ENCODE results near the gene FBXL13.
"Not testable (repeated sequence)": the region's sequence is repeated elsewhere in the genome, so short reads cannot be mapped to it uniquely, and the experiment has no call there.

FBXL13 gene

GRCh38 chr7:102838572-102839101, 236.0 kb downstream of the FBXL13 start:
- not testable (repeated sequence) for ATAC-seq (replicated peaks; ENCODE audit: extremely low read depth, poor library complexity, severe bottlenecking); H3K4me1 Mint-ChIP-seq; H3K27me3 Mint-ChIP-seq; H3K9me3 Mint-ChIP-seq; H3K4me3 Mint-ChIP-seq; H3K36me3 Mint-ChIP-seq (ENCODE audit: insufficient read depth); DNase-seq (ENCODE audit: low spot score in 2 of 2); H3K27ac Mint-ChIP-seq (ENCODE audit: low read depth)

GRCh38 chr7:102837802-102838201, 236.8 kb downstream of the FBXL13 start:
- DNase-seq (ENCODE audit: low spot score in 2 of 2): no peak
- Mint-ChIP-seq H3K27me3 (no peaks in the 10 kb centered on the region), H3K9me3 (no peaks in the 10 kb centered on the region), H3K27ac (ENCODE audit: low read depth) (no peak overlapping the region), H3K4me1 (no peaks in the 10 kb centered on the region), H3K36me3 (ENCODE audit: insufficient read depth) (no peaks in the 10 kb centered on the region), H3K4me3 (no peak overlapping the region)
- ATAC-seq (replicated peaks; ENCODE audit: extremely low read depth, poor library complexity, severe bottlenecking): no peak

DNA sequence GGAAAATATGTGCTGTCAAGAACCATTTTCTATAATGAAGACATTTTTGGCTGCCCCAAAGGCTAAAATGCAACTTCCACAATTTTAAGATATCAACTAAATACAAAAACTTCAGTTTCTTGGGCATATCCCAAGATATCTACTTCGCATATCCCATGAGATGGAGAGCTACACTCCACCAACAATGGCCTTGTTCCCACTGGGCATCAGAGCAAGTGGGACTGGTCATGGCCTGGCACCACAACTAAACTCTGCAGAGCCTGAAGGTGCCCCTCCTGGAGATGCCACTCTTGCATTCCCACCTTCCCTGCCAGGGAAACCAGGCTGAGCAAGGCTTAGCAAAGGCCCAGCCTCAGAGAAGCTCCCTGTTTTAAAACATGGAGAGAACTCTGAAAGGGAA, 237.6 kb downstream of the FBXL13 start:
- no peak overlapping the region for H3K4me3 Mint-ChIP-seq
- ATAC-seq (replicated peaks; ENCODE audit: extremely low read depth, poor library complexity, severe bottlenecking): no peak
- H3K27ac Mint-ChIP-seq (ENCODE audit: low read depth): no peak overlapping the region
- H3K27me3 Mint-ChIP-seq: no peaks in the 10 kb centered on the region
- no peak for DNase-seq (ENCODE audit: low spot score in 2 of 2)
- H3K4me1 Mint-ChIP-seq: no peaks in the 10 kb centered on the region
- no peaks in the 10 kb centered on the region for H3K9me3 Mint-ChIP-seq
- H3K36me3 Mint-ChIP-seq (ENCODE audit: insufficient read depth): no peaks in the 10 kb centered on the region

DNA sequence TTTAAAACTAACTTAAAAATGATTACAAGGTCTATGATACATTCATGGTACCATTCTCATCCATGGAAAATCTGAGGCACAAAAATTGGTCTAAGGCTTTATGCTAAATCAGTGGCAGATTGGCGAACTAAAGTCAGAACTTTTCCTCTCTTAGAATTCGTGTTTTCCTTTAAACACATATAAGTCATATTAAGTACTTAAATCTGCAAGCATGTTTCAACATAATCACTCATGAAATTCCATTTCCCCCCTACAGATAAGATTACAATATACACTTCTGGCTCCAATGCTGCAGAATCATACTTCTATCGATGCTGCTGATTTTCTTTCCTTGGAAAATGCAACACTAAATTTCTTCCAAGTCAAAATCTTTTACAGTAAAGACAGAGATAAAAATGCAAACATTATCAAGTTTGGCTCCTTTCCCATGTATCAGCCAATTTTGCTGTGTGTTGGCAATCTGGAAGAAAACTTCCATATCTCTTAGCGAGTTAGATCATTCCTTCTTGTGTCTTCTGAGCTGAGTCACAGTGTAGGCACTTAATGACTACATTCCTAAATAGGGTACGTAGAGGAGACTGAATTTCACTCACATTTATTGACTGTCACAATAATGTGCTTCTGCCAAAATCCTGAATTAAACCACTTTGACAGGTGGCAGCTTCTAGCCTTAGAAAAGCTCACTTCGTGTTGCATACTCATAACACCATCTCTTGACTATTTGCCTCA, 238.2 kb downstream of the FBXL13 start:
- Mint-ChIP-seq H3K36me3 (ENCODE audit: insufficient read depth) (no peaks in the 10 kb centered on the region), H3K27me3 (no peaks in the 10 kb centered on the region), H3K9me3 (no peaks in the 10 kb centered on the region), H3K4me1 (no peaks in the 10 kb centered on the region), H3K27ac (ENCODE audit: low read depth) (no peak overlapping the region), H3K4me3 (no peak overlapping the region)
- DNase-seq (ENCODE audit: low spot score in 2 of 2): no peak
- ATAC-seq (replicated peaks; ENCODE audit: extremely low read depth, poor library complexity, severe bottlenecking): no peak

DNA sequence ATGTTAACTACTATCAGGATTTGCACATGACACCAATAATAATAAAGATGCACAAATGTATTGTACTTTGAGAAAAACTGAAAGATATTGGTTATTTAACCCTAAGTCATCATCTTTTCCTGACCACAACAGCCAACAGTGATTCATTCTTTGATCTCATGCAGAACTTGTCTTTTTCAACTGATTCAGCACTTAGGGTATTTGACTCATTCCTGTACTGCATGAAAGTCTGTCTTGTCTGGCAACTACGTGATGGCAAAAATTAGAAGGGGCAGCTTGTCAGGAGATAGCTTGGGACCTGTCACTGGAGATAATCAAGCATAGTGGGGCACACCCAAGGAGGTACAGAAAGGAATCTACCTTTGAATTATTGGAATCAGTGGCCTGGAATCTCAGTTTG, 239.6 kb downstream of the FBXL13 start:
- no peaks in the 10 kb centered on the region for H3K36me3 Mint-ChIP-seq (ENCODE audit: insufficient read depth)
- H3K27me3 Mint-ChIP-seq: no peaks in the 10 kb centered on the region
- H3K9me3 Mint-ChIP-seq: no peaks in the 10 kb centered on the region
- no peak overlapping the region for H3K27ac Mint-ChIP-seq (ENCODE audit: low read depth)
- no peak overlapping the region for H3K4me3 Mint-ChIP-seq
- H3K4me1 Mint-ChIP-seq: no peaks in the 10 kb centered on the region
- ATAC-seq (replicated peaks; ENCODE audit: extremely low read depth, poor library complexity, severe bottlenecking): no peak
- DNase-seq (ENCODE audit: low spot score in 2 of 2): no peak

DNA sequence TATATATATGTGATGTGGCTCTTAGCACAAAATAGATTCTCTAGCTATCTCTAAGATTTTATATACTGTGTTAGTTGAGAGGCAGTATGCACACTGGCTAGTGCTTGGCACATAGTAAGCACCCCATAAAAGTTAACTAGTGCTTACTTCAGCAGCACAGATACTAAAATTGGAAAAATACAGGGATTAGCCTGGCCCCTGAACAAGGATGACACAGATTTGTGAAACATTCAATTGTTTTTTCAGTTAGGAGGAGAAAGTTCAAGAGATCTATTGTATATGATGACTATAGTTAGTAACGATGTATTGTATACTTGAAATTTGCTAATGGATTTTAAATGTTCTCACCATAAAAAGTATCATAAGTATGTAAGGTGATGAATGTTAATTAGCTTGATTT, 240.1 kb downstream of the FBXL13 start:
- no peak overlapping the region for H3K27ac Mint-ChIP-seq (ENCODE audit: low read depth)
- H3K36me3 Mint-ChIP-seq (ENCODE audit: insufficient read depth): no peaks in the 10 kb centered on the region
- no peak for DNase-seq (ENCODE audit: low spot score in 2 of 2)
- no peaks in the 10 kb centered on the region for H3K4me1 Mint-ChIP-seq
- ATAC-seq (replicated peaks; ENCODE audit: extremely low read depth, poor library complexity, severe bottlenecking): no peak
- H3K27me3 Mint-ChIP-seq: no peaks in the 10 kb centered on the region
- no peak overlapping the region for H3K4me3 Mint-ChIP-seq
- no peaks in the 10 kb centered on the region for H3K9me3 Mint-ChIP-seq

- Mint-ChIP-seq H3K4me3 (no peak overlapping the region), H3K36me3 (ENCODE audit: insufficient read depth) (no peaks in the 10 kb centered on the region), H3K9me3 (no peaks in the 10 kb centered on the region), H3K4me1 (no peaks in the 10 kb centered on the region), H3K27me3 (no peaks in the 10 kb centered on the region), H3K27ac (ENCODE audit: low read depth) (no peak overlapping the region)
- ATAC-seq (replicated peaks; ENCODE audit: extremely low read depth, poor library complexity, severe bottlenecking) (no peak), DNase-seq (ENCODE audit: low spot score in 2 of 2) (no peak)
These were observed 241.3 kb downstream of the FBXL13 start for GRCh38 chr7:102833343-102833742.

- no peak overlapping the region for H3K4me3 Mint-ChIP-seq
- no peaks in the 10 kb centered on the region for H3K4me1 Mint-ChIP-seq
- no peak for ATAC-seq (replicated peaks; ENCODE audit: extremely low read depth, poor library complexity, severe bottlenecking)
- no peak for DNase-seq (ENCODE audit: low spot score in 2 of 2)
- no peak overlapping the region for H3K27ac Mint-ChIP-seq (ENCODE audit: low read depth)
- no peaks in the 10 kb centered on the region for H3K36me3 Mint-ChIP-seq (ENCODE audit: insufficient read depth)
- no peaks in the 10 kb centered on the region for H3K27me3 Mint-ChIP-seq
- H3K9me3 Mint-ChIP-seq: no peaks in the 10 kb centered on the region
These were observed 241.9 kb downstream of the FBXL13 start for GRCh38 chr7:102832674-102833073.

GRCh38 chr7:102830197-102830596, 244.4 kb downstream of the FBXL13 start:
- no peaks in the 10 kb centered on the region for H3K36me3 Mint-ChIP-seq (ENCODE audit: insufficient read depth)
- no peak for ATAC-seq (replicated peaks; ENCODE audit: extremely low read depth, poor library complexity, severe bottlenecking)
- no peaks in the 10 kb centered on the region for H3K27me3 Mint-ChIP-seq
- no peak overlapping the region for H3K27ac Mint-ChIP-seq (ENCODE audit: low read depth)
- no peaks in the 10 kb centered on the region for H3K4me1 Mint-ChIP-seq
- no peak overlapping the region for H3K4me3 Mint-ChIP-seq
- no peak for DNase-seq (ENCODE audit: low spot score in 2 of 2)
- H3K9me3 Mint-ChIP-seq: no peaks in the 10 kb centered on the region

GRCh38 chr7:102829075-102829474, 245.5 kb downstream of the FBXL13 start:
- Mint-ChIP-seq H3K4me1 (no peaks in the 10 kb centered on the region), H3K27me3 (no peaks in the 10 kb centered on the region), H3K9me3 (no peaks in the 10 kb centered on the region), H3K27ac (ENCODE audit: low read depth) (no peak overlapping the region), H3K4me3 (no peak overlapping the region), H3K36me3 (ENCODE audit: insufficient read depth) (peaks cover 2% of the 10 kb centered on the region)
- no peak for ATAC-seq (replicated peaks; ENCODE audit: extremely low read depth, poor library complexity, severe bottlenecking)
- DNase-seq (ENCODE audit: low spot score in 2 of 2): no peak

DNA sequence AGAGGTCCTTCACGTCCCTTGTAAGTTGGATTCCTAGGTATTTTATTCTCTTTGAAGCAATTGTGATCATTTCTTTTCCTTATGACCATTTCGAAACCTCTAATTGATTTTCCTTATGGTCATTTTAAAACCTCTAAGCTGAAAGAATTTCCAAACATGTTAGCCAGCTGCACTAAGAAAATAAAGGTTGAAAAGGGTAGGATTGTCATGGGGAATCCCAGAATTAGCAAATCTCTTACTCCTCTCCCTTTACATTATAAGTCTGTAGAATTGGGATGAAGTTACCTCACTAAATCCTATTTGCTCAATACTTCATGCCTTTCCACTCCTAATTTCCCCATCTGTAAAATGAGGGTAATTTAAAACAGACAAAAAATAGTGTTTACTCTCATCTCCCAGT, 246.3 kb downstream of the FBXL13 start:
- DNase-seq (ENCODE audit: low spot score in 2 of 2) (no peak), ATAC-seq (replicated peaks; ENCODE audit: extremely low read depth, poor library complexity, severe bottlenecking) (no peak)
- Mint-ChIP-seq H3K4me3 (no peak overlapping the region), H3K4me1 (no peaks in the 10 kb centered on the region), H3K27me3 (no peaks in the 10 kb centered on the region), H3K9me3 (no peaks in the 10 kb centered on the region), H3K27ac (ENCODE audit: low read depth) (no peak overlapping the region), H3K36me3 (ENCODE audit: insufficient read depth) (peaks cover 2% of the 10 kb centered on the region)

- H3K4me3 Mint-ChIP-seq: no peak overlapping the region
- H3K27ac Mint-ChIP-seq (ENCODE audit: low read depth): no peak overlapping the region
- H3K4me1 Mint-ChIP-seq: no peaks in the 10 kb centered on the region
- ATAC-seq (replicated peaks; ENCODE audit: extremely low read depth, poor library complexity, severe bottlenecking): no peak
- DNase-seq (ENCODE audit: low spot score in 2 of 2): no peak
- H3K27me3 Mint-ChIP-seq: no peaks in the 10 kb centered on the region
- H3K9me3 Mint-ChIP-seq: no peaks in the 10 kb centered on the region
- peaks cover 2% of the 10 kb centered on the region for H3K36me3 Mint-ChIP-seq (ENCODE audit: insufficient read depth)
These were observed 251.0 kb downstream of the FBXL13 start for GRCh38 chr7:102823390-102824119.

Data from central memory CD8-positive, alpha-beta T cell (primary cell).